Fibroblast of mammary gland (primary cell): ENCODE results near the gene DNM1L.

Source experiments
- DNase-seq: peaks from one replicate; pipeline ENCODE4 v3.0.0-alpha.2; 2010; ENCODE audit warnings: low read depth
- H3K4me3 ChIP-seq: 2 replicates; pipeline ENCODE4 v1.5.1; 2011; ENCODE audit warnings: low read depth, mild to moderate bottlenecking, low read length, moderate library complexity; ENCODE audit not compliant: control insufficient read depth
- TF ChIP-seq, protein P1 (sequence below): conservative IDR thresholded peaks from 2 replicates; pipeline ENCODE4 v1.5.1; 2011; ENCODE audit warnings: low read depth, low read length, inconsistent platforms; ENCODE audit not compliant: control insufficient read depth, insufficient read depth

The DNM1L gene

DNA sequence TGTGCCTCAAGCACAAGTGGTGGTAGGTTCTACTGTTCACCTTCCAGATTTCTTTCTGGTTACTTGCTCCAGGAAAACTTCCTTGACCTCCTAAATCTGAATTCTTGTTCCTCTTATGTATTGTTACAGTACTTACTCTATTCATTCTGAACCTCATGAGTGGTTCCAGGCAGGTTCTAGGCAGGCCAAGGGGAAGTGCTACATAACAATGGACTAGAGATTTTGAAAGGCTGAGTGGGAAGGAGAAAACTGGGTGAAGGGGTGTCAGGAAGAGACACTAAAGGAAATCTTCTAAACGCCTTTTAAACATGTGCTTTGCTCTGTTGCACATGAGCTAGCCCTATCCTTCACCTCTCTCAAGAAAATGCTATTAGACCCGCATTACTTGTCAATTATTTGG is 75.0 kb downstream of the DNM1L start:
- TF ChIP-seq, protein P1, sequence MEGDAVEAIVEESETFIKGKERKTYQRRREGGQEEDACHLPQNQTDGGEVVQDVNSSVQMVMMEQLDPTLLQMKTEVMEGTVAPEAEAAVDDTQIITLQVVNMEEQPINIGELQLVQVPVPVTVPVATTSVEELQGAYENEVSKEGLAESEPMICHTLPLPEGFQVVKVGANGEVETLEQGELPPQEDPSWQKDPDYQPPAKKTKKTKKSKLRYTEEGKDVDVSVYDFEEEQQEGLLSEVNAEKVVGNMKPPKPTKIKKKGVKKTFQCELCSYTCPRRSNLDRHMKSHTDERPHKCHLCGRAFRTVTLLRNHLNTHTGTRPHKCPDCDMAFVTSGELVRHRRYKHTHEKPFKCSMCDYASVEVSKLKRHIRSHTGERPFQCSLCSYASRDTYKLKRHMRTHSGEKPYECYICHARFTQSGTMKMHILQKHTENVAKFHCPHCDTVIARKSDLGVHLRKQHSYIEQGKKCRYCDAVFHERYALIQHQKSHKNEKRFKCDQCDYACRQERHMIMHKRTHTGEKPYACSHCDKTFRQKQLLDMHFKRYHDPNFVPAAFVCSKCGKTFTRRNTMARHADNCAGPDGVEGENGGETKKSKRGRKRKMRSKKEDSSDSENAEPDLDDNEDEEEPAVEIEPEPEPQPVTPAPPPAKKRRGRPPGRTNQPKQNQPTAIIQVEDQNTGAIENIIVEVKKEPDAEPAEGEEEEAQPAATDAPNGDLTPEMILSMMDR: no peak
- peak overlapping the region; percentile 98 for H3K4me3 ChIP-seq
- peak; percentile 19 for DNase-seq

DNA sequence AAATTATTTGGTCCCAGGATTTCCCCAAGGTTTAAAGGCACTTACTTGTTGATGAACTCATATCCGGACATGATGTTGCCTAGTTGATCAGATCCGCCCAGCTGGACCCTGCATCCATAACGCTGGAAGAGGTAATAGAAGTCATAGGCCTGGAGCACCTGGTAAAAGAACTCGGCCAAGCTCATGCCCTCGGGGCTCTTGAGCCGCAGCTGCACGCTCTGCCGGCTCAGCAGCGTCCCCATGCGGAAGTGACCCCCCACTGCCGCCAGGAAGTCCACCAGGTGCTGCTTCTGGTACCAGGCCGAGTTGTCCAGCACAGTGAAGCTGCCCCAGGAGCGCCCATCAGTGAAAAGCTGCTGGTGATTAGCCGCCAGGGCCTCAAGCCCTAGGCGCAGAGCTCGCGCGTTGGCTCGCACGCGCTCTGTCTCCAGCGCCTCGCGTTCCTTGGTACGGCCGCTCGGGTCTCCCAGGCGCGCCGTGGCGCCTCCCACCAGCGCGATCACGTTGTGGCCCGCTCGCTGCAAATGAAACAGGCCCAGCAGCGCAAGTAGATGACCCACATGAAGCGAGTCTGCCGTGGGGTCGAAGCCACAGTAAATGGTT is 76.1 kb downstream of the DNM1L start:
- DNase-seq: peak; percentile 86
- H3K4me3 ChIP-seq: peak overlapping the region; percentile 98
- TF ChIP-seq, protein P1: peak; percentile 62

DNA sequence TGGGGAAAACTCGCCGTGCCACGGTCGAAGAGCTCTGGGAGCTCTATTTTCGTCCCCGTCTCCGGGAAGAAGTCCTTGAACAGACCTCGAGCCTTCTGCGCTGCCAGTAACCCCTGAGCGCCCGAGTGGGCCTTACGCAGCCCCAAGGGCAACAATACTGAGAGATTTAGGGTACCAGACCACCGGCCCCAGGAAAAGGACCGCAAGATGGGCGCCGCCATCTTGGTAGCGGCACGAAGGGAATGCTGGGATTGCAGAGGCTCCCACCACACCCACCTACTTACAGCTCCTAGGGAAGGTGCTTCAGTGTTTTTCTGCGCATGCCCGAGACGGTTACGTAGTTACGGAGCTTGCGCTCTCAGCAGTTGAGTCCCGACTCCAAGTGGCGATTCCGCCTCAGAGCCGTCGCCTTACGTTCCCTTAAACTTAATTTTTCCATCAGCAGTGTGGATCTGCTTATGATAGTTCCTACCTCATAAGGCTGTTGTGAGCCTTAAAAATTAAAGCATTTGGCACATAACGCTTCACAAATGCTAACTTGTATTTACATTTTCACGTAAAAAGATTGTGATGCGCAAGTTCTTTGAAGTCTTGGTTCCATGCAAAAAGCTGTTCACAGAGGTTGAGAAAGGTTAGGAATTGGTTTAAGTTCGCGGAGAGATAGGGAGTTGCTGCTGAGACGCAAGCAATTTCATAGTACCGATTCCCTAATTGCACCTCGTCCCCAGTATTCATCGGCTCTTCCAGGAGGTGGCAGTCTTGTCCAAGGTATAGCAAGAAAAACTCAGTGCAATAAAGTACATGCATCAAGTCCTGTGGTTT is 76.8 kb downstream of the DNM1L start, which contains the start of gene YARS2:
YARS2 (minus strand) TSS at position 244 of the 822 bp plus-strand sequence; CDS start at position 221, 23 bp downstream.
- TF ChIP-seq, protein P1: peak; percentile 82
- peak; percentile 99 for DNase-seq
- peak within 1 kb of the TSS; percentile 98 for H3K4me3 ChIP-seq

- no peak overlapping the region for H3K4me3 ChIP-seq
- TF ChIP-seq, protein P1: no peak
- peak; percentile 6 for DNase-seq
These were observed 77.5 kb downstream of the DNM1L start for GRCh38 chr12:32756476-32757066.

DNA sequence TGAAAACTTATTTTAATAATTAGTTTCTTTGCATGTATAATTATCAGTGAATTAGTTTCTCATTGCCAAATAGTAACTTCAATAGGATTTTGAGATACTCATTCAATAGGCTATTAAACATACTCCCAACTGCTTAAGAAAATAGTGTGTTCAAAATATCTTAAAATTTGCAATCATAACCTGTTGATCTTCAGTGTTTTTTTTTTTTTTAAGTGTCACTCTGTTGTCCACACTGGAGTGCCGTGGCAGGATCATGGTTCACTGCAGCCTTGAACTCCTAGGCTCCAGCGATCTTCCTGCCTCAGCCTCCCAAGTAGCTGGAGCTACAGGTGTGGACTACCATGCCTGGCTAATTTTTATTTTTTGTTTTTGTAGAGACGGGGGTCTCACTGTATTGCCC is 78.1 kb downstream of the DNM1L start:
- H3K4me3 ChIP-seq: no peak overlapping the region
- no peak for DNase-seq
- TF ChIP-seq, protein P1: no peak

DNA sequence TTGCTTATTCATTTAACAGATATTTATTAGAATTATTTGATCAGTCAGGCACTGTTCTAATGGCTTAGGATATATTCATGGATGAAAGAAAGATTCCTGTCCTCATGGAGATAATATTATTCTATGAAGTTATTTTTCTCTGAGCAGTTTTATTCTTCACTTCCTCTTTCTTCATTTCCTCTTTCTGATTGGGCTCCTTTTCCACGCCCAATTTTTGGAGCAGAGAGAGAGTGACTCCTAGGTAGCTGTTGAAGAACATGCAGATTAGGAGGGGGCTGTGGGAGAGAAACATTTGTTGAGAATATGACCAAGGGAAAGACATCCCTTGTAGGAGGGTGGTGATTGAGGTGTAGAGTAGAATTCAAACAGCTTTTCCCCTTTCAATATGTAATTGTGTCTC is 82.6 kb downstream of the DNM1L start:
- TF ChIP-seq, protein P1: no peak
- no peak overlapping the region for H3K4me3 ChIP-seq
- DNase-seq: no peak
